Fibroblast of skin of abdomen (primary cell): Measurements from ENCODE around the gene IRGQ.
"Not testable (repeated sequence)": the region's sequence is repeated elsewhere in the genome, so short reads cannot be mapped to it uniquely, and the experiment has no call there.

Experiments
- DNase-seq: peaks from one replicate; pipeline ENCODE4 v3.0.0-alpha.2; 2013

The IRGQ gene

GRCh38 chr19:43596842-43597461 lies 1.0 kb upstream of the IRGQ start:
- no peak for DNase-seq

- DNase-seq: peak; percentile 6
Observed at GRCh38 chr19:43595605-43595998, 332 bp downstream of the IRGQ start.

- peak; percentile 41 for DNase-seq
Observed at GRCh38 chr19:43594710-43595604, 977 bp downstream of the IRGQ start.

- no peak for DNase-seq
Observed at GRCh38 chr19:43594081-43594697, 1.7 kb downstream of the IRGQ start.

- DNase-seq: no peak
Observed at GRCh38 chr19:43592800-43593350, 3.1 kb downstream of the IRGQ start.

- DNase-seq: no peak
Observed at GRCh38 chr19:43591904-43592772, 3.8 kb downstream of the IRGQ start.

GRCh38 chr19:43589678-43590077 lies 6.3 kb downstream of the IRGQ start:
- no peak for DNase-seq

GRCh38 chr19:43589277-43589676 lies 6.7 kb downstream of the IRGQ start:
- no peak for DNase-seq

- not testable (repeated sequence) for DNase-seq
Observed at GRCh38 chr19:43587029-43587428, 8.9 kb downstream of the IRGQ start.

- DNase-seq: no peak
Observed at GRCh38 chr19:43586346-43586745, 9.6 kb downstream of the IRGQ start.

GRCh38 chr19:43584484-43584883 lies 11.4 kb downstream of the IRGQ start:
- DNase-seq: no peak

- no peak for DNase-seq
Observed at GRCh38 chr19:43582495-43582894, 13.4 kb downstream of the IRGQ start.

- DNase-seq: no peak
Observed at GRCh38 chr19:43581467-43581866, 14.5 kb downstream of the IRGQ start.

- DNase-seq: no peak
Observed at GRCh38 chr19:43578787-43579186, 17.1 kb downstream of the IRGQ start.

GRCh38 chr19:43575955-43576878 lies 19.7 kb downstream of the IRGQ start:
- no peak for DNase-seq

- peak; percentile 99 for DNase-seq
Observed at GRCh38 chr19:43575156-43575950, 20.6 kb downstream of the IRGQ start, which contains the start of the genes PINLYP and XRCC1. Gene PINLYP, plus strand, starts transcription at chr19:43575801. Its CDS starts 1,391 bp downstream, at chr19:43577192. Gene XRCC1, minus strand, starts transcription at chr19:43575527. Its CDS starts 69 bp downstream, at chr19:43575458.

GRCh38 chr19:43574424-43575155 lies 21.3 kb downstream of the IRGQ start:
- DNase-seq: no peak

GRCh38 chr19:43572171-43572588 lies 23.8 kb downstream of the IRGQ start:
- no peak for DNase-seq

- no peak for DNase-seq
Observed at GRCh38 chr19:43570174-43570791, 25.7 kb downstream of the IRGQ start.
